H1 (cell line): ENCODE measurements around the gene ULK3. TPM values are rescaled to one million over a fixed set of nuclear protein-coding genes. Genes with fewer than 3 reads are reported as not detected.

Experiments
- CTCF ChIA-PET: fragments of 300-600 bp; sonication (Branson Sonifier 250); formaldehyde crosslinking; loops from one replicate; lab custom pipeline; 2021; ENCODE audit not compliant: partially characterized antibody; lab: Charles Lee
- POLR2A ChIA-PET: fragments of 300-600 bp; sonication (Branson Sonifier 250); formaldehyde crosslinking; loops from one replicate; lab custom pipeline; 2021; ENCODE audit warnings: inconsistent platforms; ENCODE audit not compliant: partially characterized antibody; lab: Charles Lee
- DNase-seq, 2 experiments: peaks; one replicate each; pipeline versions ENCODE4 v3.0.0 to v3.0.0-alpha.2; 2010 to 2022; ENCODE audit warnings: low spot score in 2 of 2, low read depth in 1 of 2, mixed read lengths in 1 of 2
- FAIRE-seq: peaks from 2 replicates; lab custom pipeline; 2011; peaks lifted over from hg19 to GRCh38; lab: Jason Lieb, UNC
- H2AFZ ChIP-seq: 2 replicates; pipeline ENCODE4 v1.8.1; 2012; ENCODE audit warnings: low read length, inconsistent platforms
- H2AK5ac ChIP-seq: 2 replicates; pipeline ENCODE4 v1.6.1; 2013; ENCODE audit warnings: low read depth, low read length
- H2BK120ac ChIP-seq: replicated peaks from 2 replicates; pipeline ENCODE3; 2013; ENCODE audit warnings: low read depth, low read length, inconsistent platforms
- H2BK12ac ChIP-seq: 2 replicates; pipeline ENCODE4 v1.6.1; 2013; ENCODE audit warnings: low read depth, low read length
- H2BK15ac ChIP-seq: 2 replicates; pipeline ENCODE4 v1.6.1; 2013; ENCODE audit warnings: low read length
- H2BK20ac ChIP-seq: 2 replicates; pipeline ENCODE4 v1.6.1; 2013; ENCODE audit warnings: low read length
- H2BK5ac ChIP-seq: 2 replicates; pipeline ENCODE4 v1.6.1; 2013; ENCODE audit warnings: low read depth, low read length
- H3K14ac ChIP-seq: 2 replicates; pipeline ENCODE4 v1.6.1; 2013; ENCODE audit warnings: inconsistent platforms; ENCODE audit not compliant: insufficient read length
- H3K18ac ChIP-seq: 2 replicates; pipeline ENCODE4 v1.6.1; 2013; ENCODE audit warnings: low read length; ENCODE audit errors: extremely low read depth
- H3K23ac ChIP-seq: 2 replicates; pipeline ENCODE4 v1.6.1; 2013; ENCODE audit warnings: inconsistent platforms; ENCODE audit not compliant: insufficient read length
- H3K23me2 ChIP-seq: 2 replicates; pipeline ENCODE4 v1.6.1; 2013; ENCODE audit warnings: low read depth, low read length
- H3K27ac ChIP-seq: 2 replicates; pipeline ENCODE4 v1.6.1; 2011; ENCODE audit warnings: low read depth, low read length, inconsistent platforms
- H3K27me3 ChIP-seq, 4 experiments: replicated peaks in 1 of 4; 1 replicate in 1 of 4; 2 replicates in 3 of 4; pipeline versions ENCODE4 v1.6.1 to v1.8.1; 2011 to 2013; ENCODE audit warnings: low read length in 3 of 4, mild to moderate bottlenecking in 3 of 4, inconsistent platforms in 2 of 4, mixed read lengths in 2 of 4, moderate library complexity in 1 of 4; ENCODE audit not compliant: control insufficient read depth in 3 of 4, insufficient read depth in 3 of 4; ENCODE audit errors: extremely low read depth in 1 of 4
- H3K36me3 ChIP-seq, 4 experiments: 2 replicates each; pipeline versions ENCODE4 v1.6.1 to v1.8.1; 2011 to 2013; ENCODE audit warnings: mild to moderate bottlenecking in 4 of 4, low read length in 3 of 4, moderate library complexity in 2 of 4, control low read depth in 1 of 4, inconsistent platforms in 1 of 4; ENCODE audit not compliant: insufficient read depth in 4 of 4, control insufficient read depth in 2 of 4
- H3K4ac ChIP-seq: replicated peaks from 2 replicates; pipeline ENCODE3; 2013; ENCODE audit warnings: low read length, low read depth, mixed read lengths, inconsistent platforms; ENCODE audit not compliant: insufficient read length
- H3K4me1 ChIP-seq, 4 experiments: replicated peaks in 1 of 4; 1 replicate in 1 of 4; 2 replicates in 3 of 4; pipeline versions ENCODE4 v1.6.1 to v1.8.1; 2011 to 2013; ENCODE audit warnings: low read length in 3 of 4, inconsistent platforms in 2 of 4, mixed read lengths in 1 of 4; ENCODE audit not compliant: insufficient read depth in 4 of 4, control insufficient read depth in 3 of 4
- H3K4me2 ChIP-seq, 2 experiments: 2 replicates each; pipeline versions ENCODE4 v1.6.1 to v1.8.1; 2011 to 2013; ENCODE audit warnings: low read depth in 2 of 2, low read length in 2 of 2, control low read depth in 1 of 2, inconsistent platforms in 1 of 2, mild to moderate bottlenecking in 1 of 2; ENCODE audit not compliant: insufficient read depth in 1 of 2
- H3K4me3 ChIP-seq, 4 experiments: fragments of 200-600, 300-600 bp in 1 of 4; sonication (generic), shearing (Covaris generic), sonication (Bioruptor Twin) in 1 of 4; 2 replicates each; pipeline versions ENCODE4 v1.5.1 to v1.8.1; 2011 to 2016; ENCODE audit warnings: low read length in 4 of 4, low read depth in 3 of 4, control low read depth in 2 of 4, inconsistent platforms in 2 of 4, mild to moderate bottlenecking in 2 of 4, mixed read lengths in 1 of 4, moderate library complexity in 1 of 4; ENCODE audit not compliant: insufficient read depth in 2 of 4; ENCODE audit errors: extremely low read depth in 1 of 4
- H3K56ac ChIP-seq: replicated peaks from 2 replicates; pipeline ENCODE3; 2013; ENCODE audit warnings: low read depth, mild to moderate bottlenecking, mixed read lengths, low read length, inconsistent platforms; ENCODE audit not compliant: insufficient read length
- H3K79me1 ChIP-seq: 2 replicates; pipeline ENCODE4 v1.6.1; 2013; ENCODE audit warnings: low read depth, low read length, control low read depth
- H3K79me2 ChIP-seq, 2 experiments: 2 replicates each; pipeline versions ENCODE4 v1.6.1 to v1.8.1; 2012 to 2013; ENCODE audit warnings: low read length in 2 of 2, mild to moderate bottlenecking in 2 of 2, inconsistent platforms in 1 of 2; ENCODE audit not compliant: insufficient read depth in 2 of 2, control insufficient read depth in 1 of 2
- H3K9ac ChIP-seq, 4 experiments: replicated peaks in 1 of 4; 1 replicate in 1 of 4; 2 replicates in 3 of 4; pipeline versions ENCODE4 v1.6.1 to v1.8.1; 2011 to 2013; ENCODE audit warnings: low read depth in 3 of 4, low read length in 3 of 4, control low read depth in 2 of 4, mild to moderate bottlenecking in 2 of 4, moderate library complexity in 2 of 4, inconsistent platforms in 1 of 4; ENCODE audit errors: extremely low read depth in 1 of 4
- H3K9me3 ChIP-seq, 2 experiments: 2 replicates each; pipeline versions ENCODE4 v1.6.1 to v1.8.1; 2012 to 2013; ENCODE audit warnings: mild to moderate bottlenecking in 2 of 2, moderate library complexity in 2 of 2, control low read depth in 1 of 2, inconsistent platforms in 1 of 2, low read depth in 1 of 2, low read length in 1 of 2, mixed read lengths in 1 of 2; ENCODE audit not compliant: insufficient read depth in 2 of 2
- H4K20me1 ChIP-seq, 2 experiments: replicated peaks in 1 of 2; 2 replicates each; pipeline versions ENCODE3 to v1.8.1; 2011 to 2013; ENCODE audit warnings: inconsistent platforms in 2 of 2, low read length in 2 of 2, mild to moderate bottlenecking in 1 of 2; ENCODE audit not compliant: insufficient read depth in 2 of 2, control insufficient read depth in 1 of 2
- H4K5ac ChIP-seq: 2 replicates; pipeline ENCODE4 v1.6.1; 2013; ENCODE audit warnings: low read length, low read depth, mixed read lengths, inconsistent platforms; ENCODE audit not compliant: insufficient read length
- H4K8ac ChIP-seq: 2 replicates; pipeline ENCODE4 v1.8.0; 2013; ENCODE audit warnings: mild to moderate bottlenecking, moderate library complexity, low read length, inconsistent platforms; ENCODE audit not compliant: insufficient read depth; ENCODE audit errors: extremely low read depth
- H4K91ac ChIP-seq: replicated peaks from 2 replicates; pipeline ENCODE3; 2013; ENCODE audit warnings: low read length, mixed read lengths, inconsistent platforms; ENCODE audit not compliant: insufficient read length
- RBBP5 ChIP-seq: IDR thresholded peaks from 2 replicates; pipeline ENCODE4 v1.7.1; 2012; ENCODE audit warnings: low read depth, mild to moderate bottlenecking, inconsistent platforms, low read length, moderate library complexity, borderline replicate concordance
- TAF7 ChIP-seq: optimal IDR thresholded peaks from 2 replicates; pipeline ENCODE3; 2011; ENCODE audit warnings: low read depth, mild to moderate bottlenecking, inconsistent platforms, low read length, moderate library complexity, borderline replicate concordance
- TEAD4 ChIP-seq: IDR thresholded peaks from 2 replicates; pipeline ENCODE4 v1.6.1; 2012; ENCODE audit warnings: low read depth, low read length, inconsistent platforms, mixed read lengths
- WGBS, 2 experiments: shearing (Covaris generic) in 1 of 2; methylation state at CpG; one replicate each; pipeline versions ENCODE4 v1.1.6 to v1.1.7; 2013 to 2015; ENCODE audit warnings: low lambda C conversion rate in 2 of 2, mixed read lengths in 2 of 2, inconsistent platforms in 1 of 2, low coverage in 1 of 2, missing lambda C conversion rate in 1 of 2; ENCODE audit not compliant: insufficient replicate concordance in 2 of 2, insufficient coverage in 1 of 2, insufficient read length in 1 of 2; ENCODE audit errors: extremely low coverage in 1 of 2, missing lambda C conversion rate in 1 of 2; 5-methylcytosine and 5-hydroxymethylcytosine counted together
- polyA plus RNA-seq, 7 experiments: library from polyadenylated mRNA; depleted of rRNA in 3 of 7; stranded (reverse) in 5 of 7; unstranded in 2 of 7; fragments of >200 nt in 5 of 7; fragments of 200-250 nt in 2 of 7; gene quantifications; 1 replicate in 5 of 7; 2 replicates in 1 of 7; 4 replicates in 1 of 7; pipeline versions ENCODE4 v1.2.1 to v1.2.3, GENCODE V29; 2011 to 2013; ENCODE audit warnings: missing spikeins in 2 of 7, mixed read lengths in 2 of 7
- total RNA-seq: library from RNA; stranded (reverse); fragmentation: NEBNext Ultra II Directional; extraction: Animal tissue kit (Norgen Biotek cat#: 25700); gene quantifications from 2 replicates; pipeline ENCODE4 v1.2.1, GENCODE V29; 2021

Gene ULK3
- total and polyA plus RNA-seq, 2 of the 8 experiments (the other 6 are each of a cell fraction or from before 2014, with no cell fraction given): 27.1 to 34.4 TPM

- TF ChIP-seq TAF7 (no peak), RBBP5 (no peak), TEAD4 (no peak)
- FAIRE-seq: no peak
- H3K56ac ChIP-seq: no peak overlapping the region
Measured at GRCh38 chr15:74845581-74845980, 2.6 kb upstream of the ULK3 start.

More at GRCh38 chr15:74845581-74845980, 2.6 kb upstream of the ULK3 start:
- no peaks in the 10 kb centered on the region for H3K9me3 ChIP-seq
- H3K27ac ChIP-seq: no peak overlapping the region
- H2BK120ac ChIP-seq: no peak overlapping the region
- no peak overlapping the region for H2BK15ac ChIP-seq
- H3K79me2 ChIP-seq: no peaks in the 10 kb centered on the region
- H3K23me2 ChIP-seq: peaks cover 7% of the 10 kb centered on the region; the same call in 1 of the 2 replicates
- 0 out of 2 replicates have a peak, but pooled peaks cover 2% of the 10 kb centered on the region for H3K79me1 ChIP-seq
- no peak overlapping the region for H3K18ac ChIP-seq
- H3K36me3 ChIP-seq: peaks cover 3 to 18% (median 9%) of the 10 kb centered on the region in 4 experiments; a peak in 7 of 8 replicates
- no peak overlapping the region for H4K8ac ChIP-seq
- CTCF ChIA-PET: interaction anchor here (1.0 to 1.6 kb wide), 3 partner anchors 13 to 56 kb away, joined by 3 to 11 read pairs (median 7); no protein-coding TSS in a partner anchor
- no peak overlapping the region for H2AK5ac ChIP-seq
- H3K9ac ChIP-seq: no peak overlapping the region
- POLR2A ChIA-PET: interaction anchor here (1.0 to 1.3 kb wide), 4 partner anchors 9 to 62 kb away, joined by 3 to 6 read pairs (median 3); no protein-coding TSS in a partner anchor
- H2BK20ac ChIP-seq: no peak overlapping the region
- 94% methylated on average over 4 of the region's 4 CpGs; no CpG with 5 or more reads in 1 of the 2 experiments for WGBS, 2 experiments
- no peaks in the 10 kb centered on the region for H3K27me3 ChIP-seq
- H4K20me1 ChIP-seq: peaks cover 0 to 4% of the 10 kb centered on the region in 2 experiments
- no peak for DNase-seq
- H2BK5ac ChIP-seq: no peak overlapping the region
- no peak overlapping the region for H4K5ac ChIP-seq
- H3K4me2 ChIP-seq: no peak overlapping the region
- H3K4me3 ChIP-seq: no peak overlapping the region
- no peak overlapping the region for H3K23ac ChIP-seq
- no peak overlapping the region for H3K14ac ChIP-seq
- H2AFZ ChIP-seq: no peak overlapping the region
- H3K4ac ChIP-seq: no peak overlapping the region
- H4K91ac ChIP-seq: no peak overlapping the region
- H2BK12ac ChIP-seq: no peak overlapping the region
- H3K4me1 ChIP-seq: peaks cover 0 to 13% (median 8%) of the 10 kb centered on the region in 4 experiments; a peak in 6 of 7 replicates
